Measurements from ENCODE around the gene GATAD2B. TPM values are rescaled to one million over a fixed set of nuclear protein-coding genes. Genes with fewer than 3 reads are reported as not detected.

The GATAD2B gene
- total and polyA plus RNA-seq, 2 of the 4 experiments (the other 2 are of a cell fraction) = 3.8 to 6.2 TPM

DNA sequence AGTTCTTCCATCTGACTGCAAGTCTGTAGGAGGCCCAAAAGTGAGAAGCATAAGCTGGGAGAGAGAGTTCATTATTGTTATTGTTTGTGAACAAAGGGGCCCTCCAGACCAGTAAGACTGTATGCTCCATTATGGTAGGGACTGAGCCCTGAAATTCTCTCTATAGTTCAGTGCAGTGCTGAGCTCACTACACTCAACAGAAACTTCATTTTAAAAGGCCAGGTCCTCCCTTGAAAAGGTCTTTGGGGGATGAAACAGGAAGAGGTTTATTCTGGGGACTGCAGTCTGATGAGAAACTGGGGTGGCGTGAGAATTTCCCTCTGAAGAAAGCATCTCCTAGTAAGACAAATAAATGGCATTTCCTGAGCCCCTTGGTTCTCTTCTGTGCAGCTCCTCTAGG lies 5.5 kb upstream of the GATAD2B start:
- Histone ChIP-seq H3K27ac (ENCODE audit: insufficient read depth, low read length) (no peak overlapping the region), H3K14ac (replicated peaks; ENCODE audit: low read depth, low read length) (no peak overlapping the region), H3K4me3 (ENCODE audit: insufficient read depth, low read depth, low read length) (no peak overlapping the region), H4K5ac (ENCODE audit: low read depth, low read length) (no peak overlapping the region), H3K27me3 (ENCODE audit: control insufficient read depth, insufficient read depth, low read length) (no peaks in the 10 kb centered on the region), H4K8ac (ENCODE audit: low read depth in 2 of 2, low read length in 2 of 2) (peak overlapping the region; percentile 57 to 60; a peak in 2 of 4 replicates), H2BK120ac (ENCODE audit: low read depth, low read length) (no peak overlapping the region), H2BK5ac (ENCODE audit: low read depth, low read length, poor library complexity, severe bottlenecking) (no peak overlapping the region), H2AK9ac (replicated peaks; ENCODE audit: low read depth, low read length, poor library complexity) (no peak overlapping the region), H4K91ac (ENCODE audit: insufficient read depth, low read depth, low read length) (no peak overlapping the region), H3K9ac (ENCODE audit: low read depth, low read length) (no peak overlapping the region), H3K9me3 (ENCODE audit: control insufficient read depth, insufficient read depth, low read length) (no peaks in the 10 kb centered on the region), H3K4me2 (ENCODE audit: low read depth, low read length) (no peak overlapping the region), H3K79me1 (ENCODE audit: low read depth in 1 of 2, low read length in 2 of 2) (peaks cover 0 to 18% of the 10 kb centered on the region in 2 experiments; a peak in 2 of 4 replicates), H3K4ac (ENCODE audit: low read depth, low read length) (0 out of 2 replicates have a peak overlapping the region, but pooled peaks have one; percentile 48), H2AFZ (replicated peaks; ENCODE audit: low read length, poor library complexity) (peak overlapping the region; percentile 75), H2BK20ac (ENCODE audit: low read depth, low read length) (no peak overlapping the region), H3K18ac (ENCODE audit: low read depth, low read length) (no peak overlapping the region), H3K56ac (ENCODE audit: extremely low read depth, insufficient read depth, low read length) (no peak overlapping the region), H2BK15ac (ENCODE audit: low read depth, low read length) (0 out of 3 replicates have a peak overlapping the region, but pooled peaks have one; percentile 60), H3K9me1 (ENCODE audit: insufficient read depth, low read length) (peaks cover 6% of the 10 kb centered on the region), H3K4me1 (ENCODE audit: control insufficient read depth, insufficient read depth, low read length) (peaks cover 9% of the 10 kb centered on the region), H3K23ac (ENCODE audit: low read depth, low read length) (peak overlapping the region; percentile 85; the same call in 1 of the 2 replicates), H4K20me1 (ENCODE audit: insufficient read depth, low read length) (peaks cover 6% of the 10 kb centered on the region; the same call in 1 of the 2 replicates), H3K36me3 (ENCODE audit: control insufficient read depth, insufficient read depth, low read length) (peaks cover 22% of the 10 kb centered on the region), H2AK5ac (ENCODE audit: low read depth, low read length) (peak overlapping the region; percentile 78)
- no CpG with 5 or more reads among the region's 1 CpG for WGBS, 2 experiments (ENCODE audit: extremely low coverage in 2 of 2, insufficient read length in 1 of 2)
- POLR2A ChIA-PET (ENCODE audit: unreplicated experiment) = no interaction called here
- no TSS peak for BruUV-seq (replicated peaks)
- in situ Hi-C loops (cut with MboI; ENCODE audit: low sequenced_read_pairs) (no loop called here), dilution Hi-C loops (cut with HindIII; ENCODE audit: low sequenced_read_pairs, unreplicated experiment) (no loop called here), intact Hi-C loops (cut with micrococcal nuclease) (loop anchor here (10.0 kb wide), 1 partner anchor 133 kb away; no protein-coding TSS in a partner anchor)
- DNase-seq = no peak
- CTCF ChIA-PET = no interaction called here
- no peak for ATAC-seq (ENCODE audit: low read depth)
- TF ChIP-seq POLR2A (IDR thresholded peaks at IDR 0.05; ENCODE audit: low read depth, low read length) (no peak), CEBPB (IDR thresholded peaks at IDR 0.05; ENCODE audit: low read depth, low read length) (no peak), RFX5 (IDR thresholded peaks at IDR 0.05; ENCODE audit: low read depth, low read length) (no peak), FOS (IDR thresholded peaks at IDR 0.05; ENCODE audit: low read depth, low read length) (no peak), CHD1 (IDR thresholded peaks at IDR 0.05; ENCODE audit: low read depth, low read length) (no peak), RAD21 (IDR thresholded peaks at IDR 0.05; ENCODE audit: low read length) (no peak)
